C4-2B (cell line): ENCODE results near the gene EIF2B5.

Experiments used
- CTCF ChIP-seq: fragments of 450-650 bp; conservative IDR thresholded peaks from 2 replicates; pipeline ENCODE4 v1.5.1; 2017; ENCODE audit warnings: mild to moderate bottlenecking
- ZFX ChIP-seq: fragments of 450-650 bp; IDR thresholded peaks from 2 replicates; pipeline ENCODE4 v1.6.1; 2017

- no peak for TF ChIP-seq CTCF
- no peak for TF ChIP-seq ZFX
Measured at GRCh38 chr3:184168363-184169120, 33.4 kb downstream of the EIF2B5 start.
